HG03354 (cell line): Measurements from ENCODE around the gene CDH20.

Source experiments
- ATAC-seq: cut with Tn5 transposase; IDR thresholded peaks from one replicate; pipeline ENCODE4 v1.9.1; 2021; ENCODE audit warnings: mild to moderate bottlenecking; ENCODE audit not compliant: unreplicated experiment, poor library complexity, severe bottlenecking

The CDH20 gene

GRCh38 chr18:61556862-61557261, 223.6 kb downstream of the CDH20 start:
- no peak for ATAC-seq

- no peak for ATAC-seq
These were observed 236.1 kb downstream of the CDH20 start for GRCh38 chr18:61569176-61569892.

GRCh38 chr18:61570070-61570469, 236.8 kb downstream of the CDH20 start:
- ATAC-seq = no peak

DNA sequence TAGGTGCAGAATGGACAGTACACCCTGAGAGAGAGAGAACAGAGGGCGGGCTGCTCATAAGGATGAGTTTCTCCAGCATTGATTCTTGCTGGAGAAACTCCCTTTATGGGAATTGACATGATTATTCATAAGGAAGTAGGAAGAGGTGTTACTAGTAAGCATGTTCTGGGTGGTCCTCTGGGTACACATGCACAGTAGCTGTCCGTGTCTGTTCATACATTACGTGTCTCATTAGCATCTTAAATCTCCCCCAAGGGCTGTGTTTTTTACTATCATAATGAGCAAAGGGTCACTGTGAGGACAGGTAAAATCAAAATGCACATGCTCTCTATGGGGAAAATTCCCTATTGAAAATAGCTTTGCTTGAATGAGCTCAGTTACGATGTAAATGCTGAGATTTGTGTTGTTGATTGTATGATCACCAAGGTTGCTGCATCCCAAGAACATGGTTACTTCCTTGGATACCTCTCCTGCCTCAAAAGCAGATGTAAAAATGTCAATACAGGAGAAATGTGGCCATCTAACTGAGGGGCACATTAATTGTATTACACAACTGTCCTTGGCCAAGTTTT, 238.9 kb downstream of the CDH20 start:
- no peak for ATAC-seq

GRCh38 chr18:61572871-61573270, 239.6 kb downstream of the CDH20 start:
- no peak for ATAC-seq

DNA sequence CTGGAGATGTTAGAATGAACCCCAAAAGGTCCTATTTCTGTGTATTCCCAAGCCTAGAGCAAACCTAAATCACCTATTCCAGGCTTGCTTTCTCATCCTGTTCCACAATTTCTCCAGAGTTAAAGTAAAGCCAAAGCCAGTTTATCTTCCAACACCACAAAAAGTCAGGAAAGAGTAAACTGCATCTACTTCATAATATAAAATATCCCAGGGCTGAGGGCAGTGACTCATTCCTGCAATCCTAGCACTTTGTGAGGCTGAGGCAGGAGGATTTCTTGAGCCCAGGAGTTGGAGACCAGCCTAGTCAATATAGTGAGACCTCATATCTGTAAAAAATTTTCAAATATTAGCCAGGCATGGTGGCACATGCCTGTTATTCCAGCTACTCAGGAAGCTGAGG, 241.4 kb downstream of the CDH20 start:
- ATAC-seq = no peak

DNA sequence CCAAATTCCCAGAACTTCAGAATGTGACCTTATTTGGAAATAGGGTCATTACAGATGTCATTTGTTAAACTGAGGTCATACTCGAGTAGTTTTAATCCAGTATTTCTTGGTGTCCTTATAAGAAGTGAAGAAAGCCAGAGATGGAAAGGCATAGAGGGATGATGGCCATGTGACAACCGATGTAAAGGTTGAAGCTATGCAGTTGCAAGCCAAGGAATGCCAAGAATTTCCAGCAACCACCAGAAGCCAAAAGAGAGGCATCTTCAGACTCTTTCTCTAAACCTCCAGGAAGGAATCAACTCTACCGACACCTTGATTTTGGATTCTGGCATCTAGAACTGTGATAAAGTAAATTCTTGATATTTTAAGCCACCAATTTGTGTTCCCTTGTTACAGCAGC, 242.2 kb downstream of the CDH20 start:
- no peak for ATAC-seq

- ATAC-seq = no peak
These were observed 245.6 kb downstream of the CDH20 start for GRCh38 chr18:61578846-61579245.

- no peak for ATAC-seq
These were observed 246.4 kb downstream of the CDH20 start for GRCh38 chr18:61579581-61579980.

DNA sequence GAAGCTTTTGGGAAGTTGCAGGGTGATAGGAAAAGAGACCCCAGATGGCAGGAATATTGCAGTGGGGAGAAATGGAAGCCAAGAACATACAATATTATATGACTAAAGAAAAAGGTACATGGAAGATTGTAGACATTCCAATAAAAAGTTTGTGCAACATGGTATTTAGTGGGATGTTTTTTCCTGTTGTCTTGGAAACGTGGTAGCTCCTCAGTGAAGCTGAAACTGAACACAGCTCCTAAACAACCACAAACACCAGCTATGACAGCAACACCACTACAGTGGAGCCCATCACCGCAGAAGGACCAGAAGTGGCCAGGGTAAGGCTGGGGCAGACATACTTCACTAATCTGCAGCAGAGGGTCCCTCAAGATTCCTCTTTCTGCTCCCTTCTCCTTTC, 246.8 kb downstream of the CDH20 start:
- no peak for ATAC-seq

GRCh38 chr18:61581578-61582201, 248.5 kb downstream of the CDH20 start:
- peak; percentile 96 for ATAC-seq

DNA sequence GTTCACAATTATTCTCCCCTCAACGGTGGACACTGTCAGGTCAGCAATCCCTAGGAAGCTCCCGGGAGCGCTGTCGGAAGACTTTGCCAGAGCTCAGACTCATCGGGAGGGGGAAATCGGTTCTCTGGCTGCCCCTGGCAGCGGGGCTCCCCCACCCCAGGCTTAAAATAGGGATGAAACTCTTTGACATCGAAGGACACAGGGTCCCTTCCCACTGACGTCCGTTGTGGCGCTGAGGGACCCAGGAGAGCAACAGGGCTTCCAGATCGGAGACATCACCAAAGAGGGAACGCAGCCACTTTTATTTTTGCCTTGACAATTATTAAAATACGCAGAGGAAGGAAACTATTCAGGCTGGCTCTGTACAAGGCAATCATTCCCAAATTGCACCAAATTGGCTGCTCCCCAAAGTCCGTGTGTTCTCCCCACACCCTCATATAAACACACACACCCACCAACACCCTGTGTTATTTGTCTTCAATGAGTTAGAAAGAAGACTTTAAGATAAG, 249.0 kb downstream of the CDH20 start:
- peak; percentile 6 for ATAC-seq

GRCh38 chr18:61583548-61583947, 250.3 kb downstream of the CDH20 start:
- no peak for ATAC-seq

GRCh38 chr18:61587865-61588264, 254.6 kb downstream of the CDH20 start:
- ATAC-seq = no peak

DNA sequence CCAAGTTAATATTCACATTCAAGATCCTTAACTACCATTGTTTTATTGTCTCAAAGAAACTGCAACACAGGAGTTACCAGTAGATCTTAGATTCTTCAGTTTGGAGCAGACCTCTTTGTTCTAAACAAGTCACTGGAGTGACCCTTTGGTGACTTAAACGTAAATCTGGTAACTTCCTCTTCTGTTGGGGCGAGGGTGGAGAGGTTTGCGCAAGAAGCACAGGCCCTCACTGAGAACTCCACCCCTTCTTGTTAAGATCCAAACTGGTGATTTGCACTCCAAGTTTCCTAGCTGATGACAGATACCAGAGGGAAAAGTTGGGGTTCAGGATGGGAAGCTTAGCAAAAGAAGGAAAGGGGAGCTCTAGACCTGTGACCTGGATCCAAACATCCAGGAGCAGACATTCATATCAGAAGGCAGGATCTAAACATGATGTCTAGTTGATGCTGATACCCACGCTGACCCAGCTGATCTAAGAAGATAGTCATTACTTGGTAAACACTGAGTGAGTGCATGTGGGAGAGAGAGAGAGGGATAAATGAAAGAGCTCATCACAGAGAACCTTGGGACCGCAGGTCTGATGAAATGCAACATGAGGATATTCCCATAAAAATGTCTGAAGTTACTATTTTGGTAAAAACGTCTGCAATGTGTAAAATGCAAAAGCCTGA, 256.0 kb downstream of the CDH20 start:
- ATAC-seq = no peak

DNA sequence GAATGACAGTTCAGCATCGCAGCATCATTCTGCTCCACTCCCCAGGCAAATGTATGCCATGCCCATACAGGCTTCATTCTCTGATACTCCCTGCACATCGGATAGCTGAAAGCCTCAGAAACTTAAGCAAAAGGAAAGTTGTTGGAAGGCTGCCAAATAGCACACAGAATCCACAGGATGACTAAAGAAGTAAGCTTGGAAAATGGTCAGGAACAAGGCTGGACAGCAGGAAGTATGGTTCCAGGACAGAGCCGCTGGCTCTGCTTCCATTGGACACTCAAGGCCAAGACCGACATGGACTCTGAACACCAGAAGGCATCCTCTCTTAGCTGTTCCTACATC, 256.5 kb downstream of the CDH20 start:
- ATAC-seq = no peak

- no peak for ATAC-seq
These were observed 258.0 kb downstream of the CDH20 start for GRCh38 chr18:61591253-61591652.

DNA sequence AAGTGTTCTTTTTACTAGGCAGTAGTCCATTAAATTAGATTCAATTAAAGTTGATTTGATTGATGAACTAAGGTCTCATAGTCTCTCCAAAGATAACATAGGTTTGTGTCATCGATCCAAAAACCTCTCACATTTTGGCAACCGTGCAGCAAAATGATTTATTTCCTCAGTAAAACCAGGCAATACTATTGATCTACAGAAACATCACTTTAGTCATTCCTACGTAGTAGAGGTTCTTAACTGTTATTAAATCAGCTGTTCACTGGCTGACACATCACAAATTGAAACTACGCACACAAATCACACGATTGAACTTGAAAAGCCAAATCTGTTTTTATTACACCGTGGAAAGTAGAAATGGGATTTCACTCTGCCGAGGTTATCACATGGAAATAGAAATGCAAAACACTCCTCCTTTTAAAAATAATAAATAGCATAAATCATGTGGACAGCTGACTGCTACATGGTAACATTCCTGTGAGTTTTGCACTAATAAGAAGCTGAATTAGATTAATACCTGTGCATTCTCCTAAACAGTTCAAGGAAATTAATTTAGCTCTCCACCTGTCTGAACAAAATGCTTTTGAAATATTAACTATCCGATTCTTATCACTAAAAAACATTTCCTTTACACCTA, 262.5 kb downstream of the CDH20 start:
- ATAC-seq = no peak

DNA sequence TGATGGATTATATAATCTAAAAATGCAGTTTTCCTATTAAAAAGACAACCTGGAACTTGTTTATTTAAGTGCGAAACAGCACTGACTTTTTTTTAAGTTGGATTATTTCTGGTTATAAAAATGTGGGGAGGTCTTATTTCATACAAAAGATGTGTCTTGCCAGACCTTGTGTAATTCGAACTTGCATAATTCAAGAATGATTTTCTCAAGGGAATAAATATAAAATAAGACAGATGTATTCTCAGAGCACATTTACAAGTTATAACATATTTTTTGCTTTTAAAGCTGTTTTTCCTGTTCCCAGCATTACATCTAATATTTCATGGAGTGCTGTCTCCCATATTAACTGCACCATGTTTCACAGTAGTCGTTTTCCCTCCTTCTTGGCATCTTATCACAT, 263.1 kb downstream of the CDH20 start:
- no peak for ATAC-seq

DNA sequence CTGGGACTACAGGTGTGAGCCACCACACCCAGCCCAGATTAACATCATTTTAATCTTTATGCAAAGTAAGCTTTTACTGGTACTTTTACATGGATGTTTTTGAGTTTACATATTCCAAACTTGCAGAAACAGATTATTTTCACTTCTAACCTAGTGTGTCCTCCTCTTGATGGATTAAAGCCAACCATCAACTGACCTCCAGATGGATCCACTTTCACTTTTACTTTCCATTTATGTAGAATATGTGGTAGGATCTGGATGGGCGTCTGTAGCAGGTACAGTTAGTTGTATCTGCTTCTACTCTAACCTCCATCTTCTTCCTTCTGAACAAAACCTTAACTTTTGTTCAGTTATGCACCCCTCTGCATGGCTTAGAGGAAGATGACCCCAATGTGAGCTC, 264.1 kb downstream of the CDH20 start:
- no peak for ATAC-seq
